HG03095 (cell line): Measurements from ENCODE around the gene MAT2A.
A peak's percentile ranks its signal among the peaks of the same experiment; 100 is the strongest.
"Not testable (repeated sequence)": the region's sequence is repeated elsewhere in the genome, so short reads cannot be mapped to it uniquely, and the experiment has no call there.

ENCODE experiments used
- ATAC-seq: cut with Tn5 transposase; IDR thresholded peaks from one replicate; pipeline ENCODE4 v1.9.1; 2021; ENCODE audit warnings: moderate library complexity; ENCODE audit not compliant: unreplicated experiment

Gene MAT2A

GRCh38 chr2:85523903-85524335 lies 15.0 kb upstream of the MAT2A start:
- no peak for ATAC-seq

DNA sequence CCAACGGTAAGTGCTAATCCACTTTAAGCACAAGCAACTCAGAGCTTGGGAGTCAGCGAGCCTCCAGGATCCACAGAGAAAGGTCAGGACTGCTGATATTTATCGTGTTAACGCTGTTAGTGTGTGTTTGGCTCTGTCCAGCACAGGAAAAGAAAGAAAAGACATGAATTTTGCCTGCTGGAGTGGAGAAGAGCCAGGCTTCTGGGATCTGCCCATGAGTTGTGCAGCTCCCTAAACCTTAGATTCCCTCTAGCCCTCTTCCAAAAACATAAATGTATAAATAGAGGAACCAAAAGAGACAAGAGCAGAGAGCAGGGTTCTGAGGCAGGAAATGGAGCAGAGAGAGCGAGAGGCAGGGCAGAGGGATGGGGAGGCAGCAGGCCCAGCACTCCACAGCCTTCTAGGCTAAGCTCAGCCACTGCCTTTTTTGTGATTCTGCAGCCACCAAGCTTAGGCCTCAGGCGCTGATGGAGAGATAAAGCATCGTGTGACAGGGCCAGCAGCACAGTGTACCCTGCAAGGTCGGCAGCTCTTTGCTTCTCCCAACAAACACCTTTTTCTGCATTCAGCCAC lies 14.5 kb upstream of the MAT2A start:
- ATAC-seq: no peak

DNA sequence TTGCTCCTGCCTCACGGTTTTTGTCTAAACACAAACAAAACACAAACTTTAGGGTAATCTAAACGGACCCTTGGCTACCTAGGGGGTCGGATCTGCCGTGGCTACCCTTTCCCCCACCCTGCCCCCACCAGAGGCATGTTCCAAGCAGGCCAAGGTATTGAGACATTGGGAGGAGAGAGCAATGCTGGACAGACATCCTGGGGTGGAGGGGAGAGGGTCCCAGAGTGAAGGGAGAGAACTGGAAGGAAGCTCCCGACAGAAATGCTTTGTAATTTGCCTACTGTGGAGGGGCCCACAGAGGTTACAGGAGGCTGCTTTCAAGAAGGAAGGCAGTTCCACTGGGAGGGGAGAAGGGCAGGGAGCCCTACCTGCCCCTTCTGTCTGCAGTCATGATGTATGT lies 13.9 kb upstream of the MAT2A start:
- no peak for ATAC-seq

DNA sequence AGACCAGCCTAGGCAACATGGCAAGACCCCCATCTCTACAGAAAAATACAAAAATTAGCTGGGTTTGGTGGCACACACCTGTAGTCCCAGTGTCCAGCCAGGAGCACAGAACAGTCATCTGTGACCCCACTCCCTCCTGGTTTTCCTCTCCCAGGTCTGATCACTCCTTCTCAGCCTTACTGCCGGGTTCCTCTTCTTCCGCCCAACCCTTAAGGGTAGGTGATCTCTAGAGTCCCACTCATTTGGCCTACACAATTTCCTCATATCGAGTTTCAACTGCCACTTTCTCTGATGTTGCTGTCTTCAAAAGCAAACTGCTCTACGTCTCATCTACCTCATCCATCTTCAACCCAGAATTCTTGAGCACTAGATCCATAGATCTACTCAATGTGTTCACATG lies 13.4 kb upstream of the MAT2A start:
- no peak for ATAC-seq

- ATAC-seq: no peak
Measured at GRCh38 chr2:85527787-85528186, 11.2 kb upstream of the MAT2A start.

GRCh38 chr2:85528355-85528754 lies 10.6 kb upstream of the MAT2A start:
- no peak for ATAC-seq

GRCh38 chr2:85529809-85530208 lies 9.2 kb upstream of the MAT2A start:
- ATAC-seq: no peak

DNA sequence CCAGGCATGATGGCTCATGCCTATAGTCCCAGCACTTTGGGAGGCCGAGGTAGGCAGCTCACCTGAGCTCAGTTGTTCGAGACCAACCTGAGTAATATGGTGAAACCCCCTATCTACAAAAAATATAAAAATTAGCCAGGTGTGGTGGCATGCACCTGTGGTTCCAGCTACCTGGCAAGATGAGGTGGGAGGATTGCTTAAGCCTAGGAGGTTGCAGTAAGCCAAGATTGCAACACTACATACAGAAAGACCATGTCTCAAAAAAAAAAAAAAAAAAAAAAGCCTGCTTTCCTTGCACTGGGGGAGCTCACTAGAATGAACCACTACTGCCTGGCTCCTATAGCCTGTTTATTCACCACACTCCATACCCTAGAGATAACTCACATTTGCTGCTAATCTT lies 7.4 kb upstream of the MAT2A start:
- no peak for ATAC-seq

DNA sequence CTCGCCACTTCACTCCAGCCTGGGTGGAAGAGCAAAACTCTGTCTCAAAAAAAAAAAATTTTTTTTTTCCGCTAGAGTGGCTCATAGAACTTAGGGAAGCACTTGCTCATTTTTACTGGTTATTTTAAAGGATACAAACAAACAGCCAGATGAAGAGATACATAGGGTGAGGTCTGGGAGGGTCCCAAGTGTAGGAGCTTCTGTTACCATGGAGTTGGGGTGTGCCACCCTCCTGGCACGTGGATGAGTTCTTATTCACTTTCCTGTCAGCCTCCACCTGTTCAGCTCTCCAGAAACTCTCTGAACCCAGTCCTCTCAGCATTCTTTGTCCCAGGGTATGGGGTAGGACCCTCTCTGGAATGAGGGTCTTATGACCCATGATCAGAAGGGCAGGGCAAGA lies 4.9 kb upstream of the MAT2A start:
- ATAC-seq: no peak

GRCh38 chr2:85534881-85535280 lies 4.1 kb upstream of the MAT2A start:
- no peak for ATAC-seq

GRCh38 chr2:85536479-85536878 lies 2.5 kb upstream of the MAT2A start:
- no peak for ATAC-seq

DNA sequence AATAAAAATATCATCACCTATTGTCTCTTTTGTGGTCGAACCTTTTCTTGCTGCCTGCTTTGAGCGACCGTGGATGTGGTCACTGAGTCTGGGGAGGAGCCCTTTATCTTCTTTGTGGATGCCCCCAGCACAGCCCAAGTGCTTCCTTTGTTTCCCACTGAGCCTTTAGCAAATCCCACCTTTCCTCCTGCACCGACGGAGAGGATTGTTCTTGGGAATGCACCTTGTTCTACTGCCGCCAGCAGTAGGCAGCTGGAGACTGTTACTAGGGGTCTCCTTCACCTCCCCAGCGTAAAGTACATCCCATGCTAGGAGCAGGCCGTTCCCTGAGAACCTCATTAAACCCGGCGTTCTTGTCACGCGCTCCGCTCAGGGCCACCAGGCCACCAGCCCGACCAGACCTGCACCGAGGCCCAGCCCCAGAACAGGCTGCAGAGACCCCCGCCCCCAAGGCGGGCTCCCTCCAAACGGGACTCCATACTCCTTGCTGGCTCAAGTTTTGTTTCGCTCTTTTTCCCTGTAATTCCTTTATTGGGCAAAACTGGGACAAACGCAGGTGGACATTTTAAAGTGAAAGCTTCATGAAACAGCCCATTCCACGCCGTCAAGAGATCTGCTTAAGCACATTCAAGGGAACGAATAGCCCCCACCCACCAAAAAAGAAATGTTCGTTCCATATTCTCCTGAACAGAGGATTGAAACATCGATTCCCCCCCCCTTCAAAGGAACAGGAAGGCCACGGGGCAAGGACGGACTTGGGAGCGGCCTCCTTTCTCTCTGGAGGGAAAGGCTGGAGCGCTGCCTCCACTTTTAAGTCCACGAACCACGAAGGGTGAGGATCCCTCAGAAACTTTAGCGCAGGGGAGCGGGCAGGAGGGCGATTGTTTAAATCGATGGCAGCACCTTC lies 1.1 kb upstream of the MAT2A start:
- no peak for ATAC-seq

DNA sequence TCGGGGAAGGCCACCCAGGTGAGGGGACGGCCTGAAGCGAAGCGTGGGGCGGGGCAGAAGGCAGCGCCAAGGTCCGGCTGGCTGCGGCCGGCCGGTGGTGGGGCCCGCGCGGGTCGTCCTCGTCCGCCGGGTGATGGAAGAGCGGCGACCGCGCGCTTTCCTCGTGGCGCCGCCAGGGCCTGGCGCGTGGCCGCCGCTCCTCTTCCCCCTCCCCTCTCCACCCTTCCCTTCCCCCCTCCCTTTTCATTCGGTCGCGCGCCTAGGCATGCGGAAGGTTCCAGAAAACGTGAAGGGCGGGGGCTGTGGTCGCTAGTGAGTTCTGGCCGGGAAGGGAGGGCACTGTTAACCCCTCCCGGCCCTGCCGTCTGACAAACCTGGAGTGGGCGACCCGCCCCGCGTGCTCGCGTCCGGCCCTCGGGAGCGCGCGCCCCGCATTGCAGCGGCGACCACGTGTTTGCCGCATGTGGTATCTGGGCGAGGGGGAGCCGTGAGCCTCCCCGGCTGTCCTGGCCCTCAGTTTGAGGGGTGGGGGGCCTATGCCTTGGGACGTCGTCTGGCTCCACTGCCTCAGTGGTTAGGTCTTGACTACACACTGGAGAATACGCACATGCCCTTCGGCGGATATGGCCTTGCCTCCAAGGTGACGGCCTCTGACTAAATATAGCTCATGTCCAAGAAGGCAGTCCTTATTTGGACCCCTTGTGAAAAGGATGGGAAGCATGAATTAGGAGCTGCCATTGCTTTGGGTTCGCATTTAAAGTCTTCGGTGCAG lies 579 bp downstream of the MAT2A start:
- peak; percentile 25 for ATAC-seq

GRCh38 chr2:85540133-85540648 lies 1.2 kb downstream of the MAT2A start:
- no peak for ATAC-seq

DNA sequence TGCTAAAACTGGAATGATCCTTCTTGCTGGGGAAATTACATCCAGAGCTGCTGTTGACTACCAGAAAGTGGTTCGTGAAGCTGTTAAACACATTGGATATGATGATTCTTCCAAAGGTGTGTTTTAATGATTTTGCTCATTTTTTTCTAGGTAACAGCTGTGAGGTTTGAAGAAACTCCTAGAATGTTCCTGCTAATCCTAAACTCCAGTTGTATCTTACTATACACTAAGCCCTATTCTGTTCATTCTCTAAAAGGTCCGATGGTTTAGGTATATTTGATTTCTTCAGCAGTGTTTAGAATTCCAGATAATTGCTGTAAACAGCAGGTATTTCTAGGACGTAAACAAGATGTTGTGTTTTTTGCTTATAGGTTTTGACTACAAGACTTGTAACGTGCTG lies 2.3 kb downstream of the MAT2A start:
- no peak for ATAC-seq

GRCh38 chr2:85541753-85542457 lies 2.9 kb downstream of the MAT2A start:
- no peak for ATAC-seq

GRCh38 chr2:85542777-85543176 lies 3.8 kb downstream of the MAT2A start:
- no peak for ATAC-seq

DNA sequence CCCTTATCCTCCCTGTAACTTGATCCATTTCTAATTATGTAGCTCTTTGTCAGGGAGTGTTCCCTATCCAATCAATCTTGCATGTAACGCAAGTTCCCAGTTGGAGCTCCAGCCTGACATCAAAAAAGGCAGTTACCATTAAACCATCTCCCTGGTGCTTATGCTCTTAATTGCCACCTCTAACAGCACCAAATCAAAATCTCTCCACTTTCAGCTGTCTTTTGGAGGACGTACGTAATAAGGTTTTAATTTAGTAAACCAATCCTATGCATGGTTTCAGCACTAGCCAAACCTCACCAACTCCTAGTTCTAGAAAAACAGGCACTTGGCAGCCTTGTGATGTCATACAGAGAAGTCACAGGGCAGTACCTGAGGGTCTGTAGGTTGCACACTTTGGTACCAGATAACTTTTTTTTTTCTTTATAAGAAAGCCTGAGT lies 5.3 kb downstream of the MAT2A start:
- not testable (repeated sequence) for ATAC-seq

DNA sequence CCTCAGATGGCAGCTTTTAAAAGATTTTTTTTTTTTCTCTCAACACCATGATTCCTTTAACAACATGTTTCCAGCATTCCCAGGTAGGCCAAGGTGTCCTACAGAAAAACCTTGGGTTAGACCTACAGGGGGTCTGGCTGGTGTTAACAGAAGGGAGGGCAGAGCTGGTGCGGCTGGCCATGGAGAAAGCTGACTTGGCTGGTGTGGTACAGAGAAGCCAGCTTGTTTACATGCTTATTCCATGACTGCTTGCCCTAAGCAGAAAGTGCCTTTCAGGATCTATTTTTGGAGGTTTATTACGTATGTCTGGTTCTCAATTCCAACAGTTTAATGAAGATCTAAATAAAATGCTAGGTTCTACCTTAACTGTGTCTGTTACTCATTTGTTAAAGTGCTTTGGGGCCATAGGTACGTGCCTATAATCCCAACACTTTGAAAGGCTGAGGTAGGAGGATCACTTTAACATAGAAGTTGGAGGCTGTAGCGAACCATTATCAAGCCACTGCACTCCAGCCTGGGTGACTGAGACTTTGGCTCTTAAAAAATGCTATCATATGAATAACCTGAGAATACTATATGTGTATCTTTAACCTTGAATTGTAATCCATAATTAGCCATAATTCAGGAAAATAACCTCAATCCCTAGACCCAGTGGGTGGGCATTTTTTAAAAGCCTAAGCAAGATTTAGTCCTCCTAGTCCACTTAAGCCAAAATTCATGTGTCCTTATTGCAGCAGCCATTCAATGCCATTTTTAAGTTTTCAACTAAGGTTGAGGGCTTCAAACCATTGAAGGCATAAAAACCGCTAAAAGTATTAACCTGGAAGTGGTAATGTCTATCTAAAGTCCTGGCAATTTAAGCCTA lies 6.2 kb downstream of the MAT2A start:
- not testable (repeated sequence) for ATAC-seq

DNA sequence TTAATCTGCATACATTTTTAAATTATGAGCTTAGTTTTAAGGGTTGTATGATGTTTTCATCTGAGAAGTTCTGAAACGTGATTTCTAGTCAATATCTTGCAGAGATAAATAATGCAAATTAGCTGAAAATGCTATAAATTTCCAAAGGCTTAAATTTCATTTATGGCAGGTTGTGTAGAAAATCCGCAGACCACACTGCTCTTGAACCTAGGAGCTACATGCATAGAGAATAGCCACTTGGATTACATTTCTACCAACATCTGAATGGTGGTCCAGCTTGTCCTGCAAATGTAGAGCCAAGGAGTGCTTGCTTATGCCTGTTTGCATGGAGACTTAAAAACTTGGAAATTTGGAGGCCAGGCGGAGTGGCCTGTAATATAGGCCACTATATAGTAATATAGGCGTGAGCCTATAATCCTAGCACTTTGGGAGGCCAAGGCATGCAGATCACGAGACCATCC lies 6.8 kb downstream of the MAT2A start:
- ATAC-seq: no peak
